GM12874 (cell line): ENCODE results near the gene GRSF1.

Experiments used
- CTCF ChIP-seq: IDR thresholded peaks from 2 replicates; pipeline ENCODE4 v1.5.1; 2011; ENCODE audit warnings: low read depth, mild to moderate bottlenecking, control low read depth, low read length, moderate library complexity; ENCODE audit not compliant: insufficient read depth

The GRSF1 gene

GRCh38 chr4:70841951-70842350 lies 2.3 kb upstream of the GRSF1 start:
- TF ChIP-seq CTCF = no peak

DNA sequence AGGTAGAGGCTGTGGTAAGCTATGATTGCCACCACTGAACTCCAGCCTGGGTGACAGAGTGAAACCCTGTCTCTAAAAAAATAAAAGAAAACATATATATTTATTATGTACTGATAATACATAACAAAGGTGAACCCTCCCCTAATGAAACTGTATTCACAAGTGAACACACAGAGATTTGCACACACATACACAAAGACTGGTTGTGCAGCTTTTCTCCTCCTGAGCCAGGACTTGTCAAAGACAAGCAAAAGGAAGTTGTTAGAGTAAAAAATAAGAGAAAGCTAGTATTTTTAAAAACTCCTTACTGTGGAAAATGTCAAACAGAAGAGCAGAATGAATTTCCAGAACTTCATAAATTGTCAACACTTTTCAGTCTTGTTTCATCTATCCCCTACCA lies 1.5 kb upstream of the GRSF1 start:
- TF ChIP-seq CTCF = no peak

- TF ChIP-seq CTCF = no peak
Observed at GRCh38 chr4:70838666-70839588, 763 bp downstream of the GRSF1 start.

GRCh38 chr4:70838204-70838603 lies 1.5 kb downstream of the GRSF1 start:
- no peak for TF ChIP-seq CTCF

DNA sequence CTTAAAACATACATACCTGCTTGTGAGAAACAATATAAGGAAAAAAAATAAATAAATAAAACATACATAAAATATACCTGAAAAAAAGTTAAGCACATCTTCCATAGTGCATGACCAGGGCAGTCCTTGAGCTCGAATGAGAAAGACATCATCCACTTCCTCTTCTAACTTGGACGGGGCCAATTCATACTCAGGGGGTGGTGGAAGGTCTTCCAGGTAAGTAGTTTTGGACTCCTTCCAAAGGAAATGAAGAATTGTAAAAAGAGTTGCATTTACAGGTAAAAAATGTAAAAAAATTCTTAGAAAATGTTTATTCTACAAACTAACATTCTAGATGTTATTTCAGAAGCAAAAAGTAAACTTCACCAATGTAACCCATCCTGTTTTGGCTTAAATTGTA lies 3.6 kb downstream of the GRSF1 start:
- TF ChIP-seq CTCF = no peak

GRCh38 chr4:70833675-70834074 lies 6.0 kb downstream of the GRSF1 start:
- no peak for TF ChIP-seq CTCF

DNA sequence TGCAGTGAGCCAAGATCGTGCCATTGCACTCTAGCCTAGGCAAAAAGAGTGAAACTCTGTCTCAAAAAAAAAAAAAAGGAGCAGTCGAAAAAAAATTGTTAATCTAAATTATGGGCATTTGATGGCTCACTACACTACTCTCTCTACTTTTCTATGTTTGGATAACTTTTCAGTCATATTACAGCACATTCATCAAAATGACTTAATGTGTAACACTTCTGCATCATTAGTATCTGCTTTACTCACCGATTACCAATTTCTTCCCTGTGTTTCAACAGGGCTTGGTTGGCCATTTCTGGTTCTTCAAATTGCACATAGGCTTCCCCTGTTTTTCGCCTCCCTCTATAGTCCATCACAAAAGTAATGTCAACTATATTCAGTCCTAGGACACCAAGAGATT lies 8.4 kb downstream of the GRSF1 start:
- no peak for TF ChIP-seq CTCF
